Muscle layer of colon (tissue), 2 donors: Measurements from ENCODE around the gene FAM20A.

ENCODE experiments used
- H3K27ac ChIP-seq: one replicate; pipeline ENCODE4 v1.7.0; 2013; ENCODE audit warnings: low read depth, mild to moderate bottlenecking, low read length, moderate library complexity
- H3K27me3 ChIP-seq, 2 donors: one replicate each; pipeline ENCODE4 v1.7.0; 2013; ENCODE audit warnings: low read length in 2 of 2, mild to moderate bottlenecking in 2 of 2; ENCODE audit not compliant: insufficient read depth in 2 of 2, control insufficient read depth in 1 of 2
- H3K36me3 ChIP-seq: one replicate; pipeline ENCODE4 v1.7.0; 2013; ENCODE audit warnings: mild to moderate bottlenecking, low read length; ENCODE audit not compliant: insufficient read depth
- H3K4me1 ChIP-seq: one replicate; pipeline ENCODE4 v1.7.0; 2013; ENCODE audit warnings: mild to moderate bottlenecking, low read length; ENCODE audit not compliant: insufficient read depth
- H3K4me3 ChIP-seq, 2 donors: one replicate each; pipeline ENCODE4 v1.7.0; 2013; ENCODE audit warnings: low read length in 2 of 2, low read depth in 1 of 2, mild to moderate bottlenecking in 1 of 2, moderate library complexity in 1 of 2
- H3K9ac ChIP-seq: one replicate; pipeline ENCODE4 v1.7.0; 2013; ENCODE audit warnings: low read length
- H3K9me3 ChIP-seq: one replicate; pipeline ENCODE4 v1.7.0; 2013; ENCODE audit warnings: mild to moderate bottlenecking, low read length
- donor health status: abdominal sarcoma.
- donor health status: Adenocarcinoma of cecum.

FAM20A gene

GRCh38 chr17:68559316-68559715 lies 41.9 kb downstream of the FAM20A start:
- Histone ChIP-seq H3K4me1 (no peaks in the 10 kb centered on the region), H3K9ac (no peak overlapping the region), H3K36me3 (no peaks in the 10 kb centered on the region), H3K9me3 (no peaks in the 10 kb centered on the region), H3K27ac (no peak overlapping the region), H3K4me3 (no peak overlapping the region), H3K27me3 (no peaks in the 10 kb centered on the region)

GRCh38 chr17:68556551-68556950 lies 44.6 kb downstream of the FAM20A start:
- Histone ChIP-seq H3K27ac (no peak overlapping the region), H3K9me3 (no peaks in the 10 kb centered on the region), H3K9ac (no peak overlapping the region), H3K4me1 (no peaks in the 10 kb centered on the region), H3K4me3 (no peak overlapping the region), H3K27me3 (no peaks in the 10 kb centered on the region), H3K36me3 (no peaks in the 10 kb centered on the region)

- no peaks in the 10 kb centered on the region for H3K9me3 ChIP-seq
- H3K4me3 ChIP-seq: no peak overlapping the region
- H3K9ac ChIP-seq: no peak overlapping the region
- H3K4me1 ChIP-seq: no peaks in the 10 kb centered on the region
- no peak overlapping the region for H3K27ac ChIP-seq
- no peaks in the 10 kb centered on the region for H3K27me3 ChIP-seq
- peaks cover 12% of the 10 kb centered on the region for H3K36me3 ChIP-seq
Observed at GRCh38 chr17:68544111-68544915, 56.9 kb downstream of the FAM20A start.

GRCh38 chr17:68542698-68543463 lies 58.3 kb downstream of the FAM20A start:
- Histone ChIP-seq H3K27ac (no peak overlapping the region), H3K27me3 (no peaks in the 10 kb centered on the region), H3K36me3 (peaks cover 18% of the 10 kb centered on the region)

GRCh38 chr17:68541816-68542215 lies 59.4 kb downstream of the FAM20A start:
- peaks cover 28% of the 10 kb centered on the region for H3K36me3 ChIP-seq
- no peaks in the 10 kb centered on the region for H3K27me3 ChIP-seq
- no peak overlapping the region for H3K9ac ChIP-seq
- H3K4me3 ChIP-seq: no peak overlapping the region
- no peaks in the 10 kb centered on the region for H3K4me1 ChIP-seq
- H3K27ac ChIP-seq: no peak overlapping the region
- H3K9me3 ChIP-seq: no peaks in the 10 kb centered on the region

More at GRCh38 chr17:68542698-68543463, 58.3 kb downstream of the FAM20A start:
- Histone ChIP-seq H3K4me1 (no peaks in the 10 kb centered on the region), H3K9ac (no peak overlapping the region), H3K9me3 (no peaks in the 10 kb centered on the region), H3K4me3 (no peak overlapping the region)

- no peak overlapping the region for H3K9ac ChIP-seq
- peaks cover 35% of the 10 kb centered on the region for H3K36me3 ChIP-seq
- no peaks in the 10 kb centered on the region for H3K9me3 ChIP-seq
- H3K4me3 ChIP-seq: no peak overlapping the region
- H3K27ac ChIP-seq: no peak overlapping the region
- no peaks in the 10 kb centered on the region for H3K27me3 ChIP-seq
- no peaks in the 10 kb centered on the region for H3K4me1 ChIP-seq
Observed at GRCh38 chr17:68540981-68541380, 60.2 kb downstream of the FAM20A start.

GRCh38 chr17:68539548-68540467 lies 61.4 kb downstream of the FAM20A start:
- Histone ChIP-seq H3K36me3 (peaks cover 45% of the 10 kb centered on the region), H3K9ac (no peak overlapping the region), H3K27ac (no peak overlapping the region), H3K9me3 (no peaks in the 10 kb centered on the region), H3K4me1 (no peaks in the 10 kb centered on the region), H3K4me3 (no peak overlapping the region), H3K27me3 (no peaks in the 10 kb centered on the region)

GRCh38 chr17:68535922-68536321 lies 65.2 kb downstream of the FAM20A start:
- Histone ChIP-seq H3K4me1 (no peaks in the 10 kb centered on the region), H3K27me3 (no peaks in the 10 kb centered on the region), H3K9me3 (no peaks in the 10 kb centered on the region), H3K9ac (no peak overlapping the region), H3K4me3 (no peak overlapping the region), H3K36me3 (peaks cover 64% of the 10 kb centered on the region), H3K27ac (no peak overlapping the region)

- Histone ChIP-seq H3K4me1 (no peaks in the 10 kb centered on the region), H3K27me3 (no peaks in the 10 kb centered on the region), H3K36me3 (peaks cover 68% of the 10 kb centered on the region), H3K4me3 (no peak overlapping the region), H3K27ac (no peak overlapping the region), H3K9me3 (no peaks in the 10 kb centered on the region), H3K9ac (no peak overlapping the region)
Observed at GRCh38 chr17:68534695-68535088, 66.5 kb downstream of the FAM20A start.

GRCh38 chr17:68533887-68534694 lies 67.1 kb downstream of the FAM20A start:
- Histone ChIP-seq H3K9ac (no peak overlapping the region), H3K36me3 (peaks cover 68% of the 10 kb centered on the region), H3K9me3 (no peaks in the 10 kb centered on the region), H3K27me3 (no peaks in the 10 kb centered on the region), H3K4me1 (no peaks in the 10 kb centered on the region), H3K4me3 (no peak overlapping the region), H3K27ac (no peak overlapping the region)
